K562 (cell line): ENCODE results near the gene ANKRD16. TPM values are rescaled to one million over a fixed set of nuclear protein-coding genes. Genes with fewer than 3 reads are reported as not detected.

Experiments used
- CHCHD3 ChIP-seq: fragments of 250-450 bp; sonication (Bioruptor Pico); IDR thresholded peaks from 2 replicates; pipeline ENCODE4 v2.1.2; 2022; ENCODE audit warnings: mild to moderate bottlenecking
- COPS2 ChIP-seq: fragments of 450-650 bp; conservative IDR thresholded peaks from 2 replicates; pipeline ENCODE4 v1.6.1; 2016; ENCODE audit warnings: mild to moderate bottlenecking, moderate library complexity
- E2F6 ChIP-seq, 2 experiments: IDR thresholded peaks; 2 replicates each; pipeline ENCODE4 v1.6.1; 2011; ENCODE audit warnings: borderline replicate concordance in 1 of 2, control low read depth in 1 of 2, low read depth in 1 of 2, low read length in 1 of 2, mild to moderate bottlenecking in 1 of 2, mixed read lengths in 1 of 2, moderate library complexity in 1 of 2; ENCODE audit not compliant: insufficient read depth in 1 of 2, insufficient read length in 1 of 2, poor library complexity in 1 of 2, severe bottlenecking in 1 of 2; ENCODE audit errors: extremely low read depth in 1 of 2
- HNRNPH1 ChIP-seq: fragments of 200-400 bp; formaldehyde crosslinking; optimal IDR thresholded peaks from 2 replicates; pipeline ENCODE3; 2017; ENCODE audit warnings: low read depth, mild to moderate bottlenecking, low read length, moderate library complexity
- JUND ChIP-seq, 2 experiments: IDR thresholded peaks; 2 replicates in 1 of 2; 3 replicates in 1 of 2; pipeline ENCODE4 v1.6.1; 2011; ENCODE audit warnings: borderline replicate concordance in 2 of 2, low read depth in 2 of 2, low read length in 2 of 2, improper control_type of control experiment in 1 of 2, missing biosample characterization in 1 of 2, missing genetic modification characterization in 1 of 2, missing genetic modification reagents in 1 of 2
- PBX2 ChIP-seq, 2 experiments: IDR thresholded peaks in 1 of 2; conservative IDR thresholded peaks in 1 of 2; 2 replicates each; pipeline ENCODE4 v1.6.1; 2016; ENCODE audit warnings: low read depth in 2 of 2, mild to moderate bottlenecking in 1 of 2, missing compliant biosample characterization in 1 of 2, missing genetic modification characterization in 1 of 2, moderate library complexity in 1 of 2
- SNAPC5 ChIP-seq: fragments of 250-450 bp; sonication (Bioruptor Pico); IDR thresholded peaks from 2 replicates; pipeline ENCODE4 v1.8.0; 2021; ENCODE audit warnings: moderate library complexity, mild to moderate bottlenecking, inconsistent platforms
- ZBTB7A ChIP-seq: IDR thresholded peaks from 2 replicates; pipeline ENCODE4 v1.6.1; 2011; ENCODE audit warnings: low read depth, mild to moderate bottlenecking, low read length, moderate library complexity, borderline replicate concordance; ENCODE audit not compliant: control insufficient read depth
- ZNF384 ChIP-seq: IDR thresholded peaks from 2 replicates; pipeline ENCODE4 v1.6.1; 2012; ENCODE audit warnings: low read depth, low read length, improper control_type of control experiment
- ZNF408 ChIP-seq: fragments of 250-450 bp; sonication (Bioruptor Pico); IDR thresholded peaks from 2 replicates; pipeline ENCODE4 v1.4.0; 2020; ENCODE audit warnings: low read depth, mild to moderate bottlenecking, moderate library complexity
- ZNF696 ChIP-seq: fragments of 250-450 bp; sonication (Bioruptor Pico); conservative IDR thresholded peaks from 2 replicates; pipeline ENCODE4 v1.4.0; 2020; ENCODE audit warnings: mild to moderate bottlenecking, moderate library complexity
- polyA plus RNA-seq, 8 experiments: library from polyadenylated mRNA; depleted of rRNA in 4 of 8; stranded (reverse) in 5 of 8; unstranded in 3 of 8; fragments of >200 nt; fragmentation: Nextera tagmentation in 2 of 8; fragmentation: Illumina TruSeq in 1 of 8; extraction: Ambion mirVana in 2 of 8; extraction: Trizol in 1 of 8; gene quantifications; 2 replicates each; pipeline versions ENCODE4 v1.2.1 to v1.2.3, GENCODE V29; 2011 to 2014; ENCODE audit warnings: inconsistent platforms in 1 of 8, missing spikeins in 1 of 8
- total RNA-seq, 7 experiments: library from RNA; depleted of rRNA in 6 of 7; stranded (reverse); fragments of >200 nt in 6 of 7; fragmentation: Illumina TruSeq in 2 of 7; extraction: Trizol in 2 of 7; gene quantifications; 2 replicates each; pipeline versions ENCODE4 v1.2.1 to v1.2.3, GENCODE V29; 2011 to 2021; ENCODE audit warnings: low replicate concordance in 1 of 7

The ANKRD16 gene
- total and polyA plus RNA-seq, 9 of the 15 experiments (the other 6 are each of a cell fraction or from before 2014, with no cell fraction given): 1.5 to 16.0 (median 9.5) TPM

GRCh38 chr10:5833814-5834213, 55.9 kb downstream of the ANKRD16 start (continued):
- no peak for TF ChIP-seq PBX2 (CRISPR knock-in tag; IDR thresholded peaks at IDR 0.05; ENCODE audit: low read depth)
- no peak for TF ChIP-seq PBX2 (tag; conservative IDR thresholded peaks at IDR 0.05; ENCODE audit: low read depth)
- TF ChIP-seq ZNF696: no peak
- TF ChIP-seq ZNF408 (CRISPR knock-in tag): no peak
- no peak for TF ChIP-seq ZNF384
- no peak for TF ChIP-seq SNAPC5 (CRISPR knock-in tag)
- peak; percentile 42; the same call in 1 of the 2 replicates for TF ChIP-seq ZBTB7A
- no peak for TF ChIP-seq HNRNPH1
- TF ChIP-seq COPS2: no peak
- no peak for TF ChIP-seq E2F6 (IDR thresholded peaks at IDR 0.05; ENCODE audit: borderline replicate concordance in 1 of 2, extremely low read depth in 1 of 2, insufficient read depth in 1 of 2, insufficient read length in 1 of 2, low read depth in 1 of 2, low read length in 1 of 2, poor library complexity in 1 of 2, severe bottlenecking in 1 of 2)
- no peak for TF ChIP-seq CHCHD3
- TF ChIP-seq JUND (IDR thresholded peaks at IDR 0.05; ENCODE audit: borderline replicate concordance, low read depth, low read length): no peak
- TF ChIP-seq JUND (tag; IDR thresholded peaks at IDR 0.05; ENCODE audit: borderline replicate concordance, low read depth, low read length): no peak; the same call in 2 of the 3 replicates
